ENCODE measurements around the gene GALM. TPM values are rescaled to one million over a fixed set of nuclear protein-coding genes. Genes with fewer than 3 reads are reported as not detected.

Gene GALM
- polyA plus RNA-seq, 2 of the 4 experiments (the other 2 are of a cell fraction), result 33.4 to 34.2 TPM

DNA sequence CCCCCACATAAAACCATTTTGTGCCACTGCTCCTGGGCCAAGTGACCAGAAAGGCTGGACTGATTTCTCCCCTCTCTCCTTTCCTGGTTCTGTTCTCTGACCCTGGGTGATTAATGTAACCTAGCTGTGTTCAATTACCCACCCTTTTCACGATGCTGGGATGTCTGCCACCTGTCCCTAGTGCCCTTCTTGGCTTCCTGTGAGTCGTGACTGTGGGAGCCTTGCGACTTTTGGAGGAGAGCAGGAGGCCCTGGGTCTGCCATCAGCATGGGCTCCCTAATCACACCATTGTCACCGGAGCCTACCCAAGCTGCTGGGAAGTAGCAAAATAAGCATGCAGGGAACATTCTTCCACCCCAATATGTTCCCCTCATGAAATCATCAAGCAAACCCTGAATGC is 47.0 kb downstream of the GALM start:
- Histone ChIP-seq H3K27ac (no peak overlapping the region; a peak in 1 of 6 replicates), H3K9me3 (no peaks in the 10 kb centered on the region), H3K4me2 (no peak overlapping the region), H3K4me3 (no peak overlapping the region), H3K4me1 (peaks cover 19% of the 10 kb centered on the region)
- TF ChIP-seq, protein P1, sequence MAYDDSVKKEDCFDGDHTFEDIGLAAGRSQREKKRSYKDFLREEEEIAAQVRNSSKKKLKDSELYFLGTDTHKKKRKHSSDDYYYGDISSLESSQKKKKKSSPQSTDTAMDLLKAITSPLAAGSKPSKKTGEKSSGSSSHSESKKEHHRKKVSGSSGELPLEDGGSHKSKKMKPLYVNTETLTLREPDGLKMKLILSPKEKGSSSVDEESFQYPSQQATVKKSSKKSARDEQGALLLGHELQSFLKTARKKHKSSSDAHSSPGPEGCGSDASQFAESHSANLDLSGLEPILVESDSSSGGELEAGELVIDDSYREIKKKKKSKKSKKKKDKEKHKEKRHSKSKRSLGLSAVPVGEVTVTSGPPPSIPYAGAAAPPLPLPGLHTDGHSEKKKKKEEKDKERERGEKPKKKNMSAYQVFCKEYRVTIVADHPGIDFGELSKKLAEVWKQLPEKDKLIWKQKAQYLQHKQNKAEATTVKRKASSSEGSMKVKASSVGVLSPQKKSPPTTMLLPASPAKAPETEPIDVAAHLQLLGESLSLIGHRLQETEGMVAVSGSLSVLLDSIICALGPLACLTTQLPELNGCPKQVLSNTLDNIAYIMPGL (CRISPR knock-in tag; IDR thresholded peaks at IDR 0.05; ENCODE audit: borderline replicate concordance), result no peak
- no peak for TF ChIP-seq EHF (CRISPR knock-in tag; IDR thresholded peaks at IDR 0.05)
- TF ChIP-seq HEYL (CRISPR knock-in tag; IDR thresholded peaks at IDR 0.05), result no peak
- TF ChIP-seq KDM1A (IDR thresholded peaks at IDR 0.05; ENCODE audit: low read depth), result no peak
- no peak for TF ChIP-seq NPAS2 (CRISPR knock-in tag; IDR thresholded peaks at IDR 0.05; ENCODE audit: borderline replicate concordance)
- TF ChIP-seq ELK1 (IDR thresholded peaks at IDR 0.05; ENCODE audit: low read depth, low read length), result no peak
- TF ChIP-seq HDAC2 (IDR thresholded peaks at IDR 0.05), result no peak
- TF ChIP-seq JUNB (IDR thresholded peaks at IDR 0.05), result no peak
- no peak for TF ChIP-seq JUN (IDR thresholded peaks at IDR 0.05)
- no peak for TF ChIP-seq ZC3H11A (IDR thresholded peaks at IDR 0.05)
- TF ChIP-seq, protein P2, sequence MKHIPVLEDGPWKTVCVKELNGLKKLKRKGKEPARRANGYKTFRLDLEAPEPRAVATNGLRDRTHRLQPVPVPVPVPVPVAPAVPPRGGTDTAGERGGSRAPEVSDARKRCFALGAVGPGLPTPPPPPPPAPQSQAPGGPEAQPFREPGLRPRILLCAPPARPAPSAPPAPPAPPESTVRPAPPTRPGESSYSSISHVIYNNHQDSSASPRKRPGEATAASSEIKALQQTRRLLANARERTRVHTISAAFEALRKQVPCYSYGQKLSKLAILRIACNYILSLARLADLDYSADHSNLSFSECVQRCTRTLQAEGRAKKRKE (CRISPR knock-in tag; IDR thresholded peaks at IDR 0.05; ENCODE audit: low read depth), result no peak
- no peak for TF ChIP-seq FOSB (CRISPR knock-in tag; IDR thresholded peaks at IDR 0.05)
- TF ChIP-seq CBX2 (IDR thresholded peaks at IDR 0.05; ENCODE audit: borderline replicate concordance, low read depth), result no peak
- TF ChIP-seq TP53 (CRISPR knock-in tag; IDR thresholded peaks at IDR 0.05), result no peak
- POLR2A ChIA-PET, result interaction anchor here (1.2 kb wide), 2 partner anchors 10 to 38 kb away, joined by 5 read pairs; partner anchors contain the start of gene SRSF7
- 63% methylated on average over 4 of the region's 4 CpGs for WGBS (ENCODE audit: missing lambda C conversion rate)
- CTCF ChIA-PET, result interaction anchor here (1.2 to 2.1 kb wide), 5 partner anchors 9 to 131 kb away, joined by 3 to 8 read pairs (median 6); partner anchors contain the start of gene HNRNPLL
- FAIRE-seq (no peak), ATAC-seq (no peak), DNase-seq (ENCODE audit: low read depth in 1 of 2, low spot score in 1 of 2) (no peak)

- CTCF ChIA-PET, result interaction anchor here (0.8 to 2.1 kb wide), 6 partner anchors 9 to 132 kb away, joined by 3 to 8 read pairs (median 6); partner anchors contain the start of gene HNRNPLL
- 90% methylated on average over 3 of the region's 3 CpGs for WGBS (ENCODE audit: missing lambda C conversion rate)
- POLR2A ChIA-PET, result interaction anchor here (0.8 to 1.2 kb wide), 3 partner anchors 10 to 111 kb away, joined by 3 to 5 read pairs (median 5); partner anchors contain the start of gene SRSF7
- DNase-seq (ENCODE audit: low read depth in 1 of 2, low spot score in 1 of 2), result no peak
- H3K9me3 ChIP-seq, result no peaks in the 10 kb centered on the region
- H3K4me1 ChIP-seq, result peaks cover 19% of the 10 kb centered on the region
- no peak for ATAC-seq
- H3K27ac ChIP-seq, result no peak overlapping the region; a peak in 1 of 6 replicates
- no peak for FAIRE-seq
- TF ChIP-seq CBX2 (IDR thresholded peaks at IDR 0.05; ENCODE audit: borderline replicate concordance, low read depth) (no peak), HOXB5 (CRISPR knock-in tag; IDR thresholded peaks at IDR 0.05) (no peak), JUNB (IDR thresholded peaks at IDR 0.05) (no peak), NR3C1 (IDR thresholded peaks at IDR 0.05) (no peak), EP300 (IDR thresholded peaks at IDR 0.05) (no peak), PHF8 (IDR thresholded peaks at IDR 0.05; ENCODE audit: borderline replicate concordance, low read depth) (no peak), MAFK (IDR thresholded peaks at IDR 0.05; ENCODE audit: partially characterized antibody) (no peak), HOXB13 (CRISPR knock-in tag; IDR thresholded peaks at IDR 0.05; ENCODE audit: low read depth) (no peak), CBX8 (IDR thresholded peaks at IDR 0.05) (no peak), FOSL2 (IDR thresholded peaks at IDR 0.05) (no peak), FOSL2 (CRISPR knock-in tag; IDR thresholded peaks at IDR 0.05) (no peak), HOXA7 (CRISPR knock-in tag; IDR thresholded peaks at IDR 0.05) (no peak), FOXS1 (CRISPR knock-in tag; IDR thresholded peaks at IDR 0.05) (no peak)
- TF ChIP-seq, protein P3, sequence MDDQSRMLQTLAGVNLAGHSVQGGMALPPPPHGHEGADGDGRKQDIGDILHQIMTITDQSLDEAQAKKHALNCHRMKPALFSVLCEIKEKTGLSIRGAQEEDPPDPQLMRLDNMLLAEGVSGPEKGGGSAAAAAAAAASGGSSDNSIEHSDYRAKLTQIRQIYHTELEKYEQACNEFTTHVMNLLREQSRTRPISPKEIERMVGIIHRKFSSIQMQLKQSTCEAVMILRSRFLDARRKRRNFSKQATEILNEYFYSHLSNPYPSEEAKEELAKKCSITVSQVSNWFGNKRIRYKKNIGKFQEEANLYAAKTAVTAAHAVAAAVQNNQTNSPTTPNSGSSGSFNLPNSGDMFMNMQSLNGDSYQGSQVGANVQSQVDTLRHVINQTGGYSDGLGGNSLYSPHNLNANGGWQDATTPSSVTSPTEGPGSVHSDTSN (IDR thresholded peaks at IDR 0.05), result no peak
- H3K4me3 ChIP-seq, result no peak overlapping the region
- H3K4me2 ChIP-seq, result no peak overlapping the region
Measured at GRCh38 chr2:38713338-38713737, 47.4 kb downstream of the GALM start.
